ENCODE results near the gene SOX6.

SOX6 gene

DNA sequence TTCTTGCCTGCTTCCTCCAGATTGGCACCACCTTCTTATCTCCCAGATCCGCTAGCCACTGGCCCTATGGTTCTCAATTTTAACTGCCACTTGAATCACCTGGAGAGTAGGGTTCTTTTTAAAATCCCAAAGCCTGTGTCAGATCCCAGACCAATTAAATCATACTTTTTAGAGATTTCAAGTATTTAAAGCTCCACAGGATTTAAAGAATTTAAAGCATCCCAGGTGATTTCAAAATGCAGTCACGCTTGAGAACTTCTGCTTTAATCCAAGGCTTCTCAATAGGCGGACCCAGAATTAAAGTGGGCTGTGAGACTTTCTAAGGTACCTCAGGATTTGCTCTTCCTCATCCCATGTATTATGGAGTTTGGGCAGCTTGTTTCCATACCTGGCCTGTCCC is 400.0 kb downstream of the SOX6 start:
- H3K4me3 ChIP-seq (ENCODE audit: low read length) = no peak overlapping the region
- DNase-seq (ENCODE audit: low read depth) = no peak
- TF ChIP-seq, protein P1, sequence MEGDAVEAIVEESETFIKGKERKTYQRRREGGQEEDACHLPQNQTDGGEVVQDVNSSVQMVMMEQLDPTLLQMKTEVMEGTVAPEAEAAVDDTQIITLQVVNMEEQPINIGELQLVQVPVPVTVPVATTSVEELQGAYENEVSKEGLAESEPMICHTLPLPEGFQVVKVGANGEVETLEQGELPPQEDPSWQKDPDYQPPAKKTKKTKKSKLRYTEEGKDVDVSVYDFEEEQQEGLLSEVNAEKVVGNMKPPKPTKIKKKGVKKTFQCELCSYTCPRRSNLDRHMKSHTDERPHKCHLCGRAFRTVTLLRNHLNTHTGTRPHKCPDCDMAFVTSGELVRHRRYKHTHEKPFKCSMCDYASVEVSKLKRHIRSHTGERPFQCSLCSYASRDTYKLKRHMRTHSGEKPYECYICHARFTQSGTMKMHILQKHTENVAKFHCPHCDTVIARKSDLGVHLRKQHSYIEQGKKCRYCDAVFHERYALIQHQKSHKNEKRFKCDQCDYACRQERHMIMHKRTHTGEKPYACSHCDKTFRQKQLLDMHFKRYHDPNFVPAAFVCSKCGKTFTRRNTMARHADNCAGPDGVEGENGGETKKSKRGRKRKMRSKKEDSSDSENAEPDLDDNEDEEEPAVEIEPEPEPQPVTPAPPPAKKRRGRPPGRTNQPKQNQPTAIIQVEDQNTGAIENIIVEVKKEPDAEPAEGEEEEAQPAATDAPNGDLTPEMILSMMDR (conservative IDR thresholded peaks at IDR 0.05; ENCODE audit: low read length) = no peak

DNA sequence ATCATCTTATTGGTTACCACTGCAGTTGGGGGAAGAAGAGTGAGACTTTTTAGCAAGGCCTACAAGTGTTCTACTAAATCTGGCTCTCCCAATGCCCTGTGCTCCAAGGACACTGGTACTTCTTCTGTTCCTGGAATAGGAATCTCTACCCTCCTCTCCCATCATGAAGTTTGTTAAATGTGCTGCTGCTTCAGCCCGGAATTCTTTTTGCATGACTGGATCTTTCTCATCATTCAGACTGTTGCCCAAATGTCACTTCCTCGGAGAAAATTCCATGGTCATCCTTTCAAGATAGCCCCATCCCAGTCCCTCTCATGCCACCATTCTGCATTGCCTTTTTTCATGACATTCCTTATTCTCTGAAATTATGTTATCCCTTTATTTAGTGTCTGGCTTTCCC is 400.8 kb downstream of the SOX6 start:
- TF ChIP-seq, protein P1 (conservative IDR thresholded peaks at IDR 0.05; ENCODE audit: low read length) = no peak
- peak; percentile 6 for DNase-seq (ENCODE audit: low read depth)
- no peak overlapping the region for H3K4me3 ChIP-seq (ENCODE audit: low read length)

DNA sequence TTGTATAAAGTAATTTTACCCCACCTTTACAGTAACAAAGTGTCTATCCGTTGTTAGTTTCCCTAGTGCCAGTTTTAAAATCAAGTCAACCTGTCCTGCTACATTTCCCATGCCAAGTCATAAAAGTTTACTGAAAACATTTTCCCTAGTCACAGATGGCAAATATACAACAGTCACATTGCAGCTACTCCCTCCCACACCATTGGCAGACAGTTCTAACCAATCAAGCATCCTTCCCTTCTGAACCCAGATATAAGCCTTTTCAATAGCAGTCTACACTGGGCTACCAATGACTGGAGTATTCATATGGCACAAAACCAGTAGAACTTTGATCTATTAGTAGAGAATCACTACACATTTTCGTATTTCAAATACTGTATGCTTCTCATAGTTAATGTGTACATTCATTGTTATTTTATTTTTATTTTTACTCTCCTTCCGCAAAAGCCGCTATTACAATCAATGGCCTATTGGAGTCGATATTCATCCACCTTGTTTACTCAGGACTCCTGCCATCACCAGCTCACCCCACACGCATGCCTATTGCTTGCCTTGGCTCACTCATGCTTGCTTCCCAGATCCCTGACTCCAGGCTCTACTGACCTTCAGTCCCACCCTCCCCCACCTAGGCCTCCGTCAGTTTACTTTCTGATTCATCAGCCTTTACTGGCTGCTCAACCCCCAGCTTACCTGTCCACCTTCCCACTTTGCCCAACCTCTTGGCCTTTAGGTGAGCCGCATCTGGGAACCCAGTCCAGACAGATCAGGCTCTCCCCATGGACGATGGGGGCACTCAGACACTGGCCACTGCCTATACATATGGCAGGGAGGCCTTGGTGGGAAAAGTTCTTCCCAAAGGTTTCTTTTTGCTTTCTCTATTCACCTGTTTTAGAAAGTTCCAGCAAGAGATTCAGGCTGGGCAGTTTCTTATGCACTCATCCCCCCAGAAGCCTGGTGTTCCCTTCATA is 408.4 kb downstream of the SOX6 start:
- H3K4me3 ChIP-seq (ENCODE audit: low read length) = no peak overlapping the region
- DNase-seq (ENCODE audit: low read depth) = no peak
- TF ChIP-seq, protein P1 (conservative IDR thresholded peaks at IDR 0.05; ENCODE audit: low read length) = no peak

DNA sequence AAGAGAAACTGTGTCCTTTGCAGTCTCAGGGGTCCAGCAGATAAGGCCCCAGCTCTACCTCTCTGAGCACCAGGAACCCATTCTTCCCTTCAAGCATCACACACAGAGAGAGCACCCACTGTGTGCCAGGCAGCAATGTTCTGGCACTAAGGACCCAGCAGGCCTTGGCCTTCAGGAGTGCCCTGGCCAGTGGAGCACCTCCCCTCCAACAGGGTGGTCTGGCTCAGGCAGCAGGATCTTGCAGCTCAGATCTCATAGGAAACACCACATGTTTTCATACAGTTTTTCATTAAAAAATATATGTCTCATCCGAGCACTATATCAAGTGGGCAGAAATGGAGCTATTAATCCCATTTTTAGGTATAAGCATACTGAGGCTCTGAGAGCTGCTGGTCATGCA is 410.6 kb downstream of the SOX6 start:
- no peak overlapping the region for H3K4me3 ChIP-seq (ENCODE audit: low read length)
- no peak for DNase-seq (ENCODE audit: low read depth)
- TF ChIP-seq, protein P1 (conservative IDR thresholded peaks at IDR 0.05; ENCODE audit: low read length) = no peak

DNA sequence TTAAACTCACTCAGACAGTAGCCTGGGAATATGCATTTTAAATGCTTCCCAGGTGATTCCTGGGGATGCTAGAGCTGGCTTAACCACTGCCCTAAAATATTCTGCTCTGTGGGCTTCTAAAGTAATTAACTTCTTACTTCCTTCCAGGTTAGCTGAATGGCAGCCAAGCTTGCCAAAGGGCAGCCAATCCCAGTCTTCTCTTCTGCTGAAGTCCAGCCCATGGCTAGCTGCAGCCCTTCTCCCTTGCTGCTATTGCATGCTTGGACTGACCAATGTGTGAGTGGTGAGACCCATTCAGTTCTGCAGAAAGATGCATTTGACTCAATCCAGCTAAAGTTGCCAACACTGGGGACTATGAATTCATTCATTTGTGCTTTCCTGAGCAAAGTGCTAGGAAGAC is 411.9 kb downstream of the SOX6 start:
- no peak for DNase-seq (ENCODE audit: low read depth)
- H3K4me3 ChIP-seq (ENCODE audit: low read length) = no peak overlapping the region
- TF ChIP-seq, protein P1 (conservative IDR thresholded peaks at IDR 0.05; ENCODE audit: low read length) = no peak

DNA sequence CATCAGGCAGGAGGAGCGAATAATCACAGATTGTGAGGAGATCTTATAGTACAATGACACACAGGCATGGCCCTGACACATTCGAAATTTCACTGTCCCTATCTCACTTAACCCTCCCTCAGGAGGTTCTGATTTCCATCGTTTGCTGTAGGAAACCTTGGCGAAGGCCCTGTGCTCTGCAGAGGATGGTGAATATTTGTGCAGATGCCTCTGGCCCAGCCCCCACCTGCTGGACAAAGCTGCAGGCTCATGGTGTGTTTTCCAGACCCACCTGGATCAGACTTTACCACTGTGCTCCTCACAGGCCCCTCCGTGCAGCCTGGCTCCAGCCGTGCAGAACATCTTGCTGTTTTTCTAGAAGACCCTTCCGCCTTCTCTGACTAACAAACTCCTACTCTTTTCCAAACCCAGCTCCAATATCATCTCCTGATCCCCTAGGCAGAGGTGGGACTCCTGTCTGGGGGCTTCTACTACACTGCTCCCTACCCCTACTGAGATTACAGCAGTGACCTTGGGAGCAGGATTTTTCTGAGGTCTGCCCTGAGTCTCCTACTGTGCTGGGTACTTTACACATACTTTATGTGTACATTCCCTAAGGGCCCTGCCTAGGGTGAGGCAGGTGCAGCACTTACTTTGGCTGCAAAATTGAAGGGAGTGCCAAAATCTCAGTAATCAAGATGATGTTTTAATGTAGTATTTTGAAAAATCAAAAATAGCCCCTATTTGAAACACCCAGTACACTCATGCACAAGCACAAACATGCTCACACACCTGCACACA is 412.7 kb downstream of the SOX6 start:
- DNase-seq (ENCODE audit: low read depth) = no peak
- TF ChIP-seq, protein P1 (conservative IDR thresholded peaks at IDR 0.05; ENCODE audit: low read length) = no peak
- no peak overlapping the region for H3K4me3 ChIP-seq (ENCODE audit: low read length)
